HG03060 (cell line): ENCODE measurements around the gene OR51B5.
"Not testable (repeated sequence)": the region's sequence is repeated elsewhere in the genome, so short reads cannot be mapped to it uniquely, and the experiment has no call there.

ENCODE experiments used
- ATAC-seq: cut with Tn5 transposase; IDR thresholded peaks from one replicate; pipeline ENCODE4 v1.9.1; 2021; ENCODE audit warnings: low read depth, moderate number of reproducible peaks; ENCODE audit not compliant: unreplicated experiment

OR51B5 gene

DNA sequence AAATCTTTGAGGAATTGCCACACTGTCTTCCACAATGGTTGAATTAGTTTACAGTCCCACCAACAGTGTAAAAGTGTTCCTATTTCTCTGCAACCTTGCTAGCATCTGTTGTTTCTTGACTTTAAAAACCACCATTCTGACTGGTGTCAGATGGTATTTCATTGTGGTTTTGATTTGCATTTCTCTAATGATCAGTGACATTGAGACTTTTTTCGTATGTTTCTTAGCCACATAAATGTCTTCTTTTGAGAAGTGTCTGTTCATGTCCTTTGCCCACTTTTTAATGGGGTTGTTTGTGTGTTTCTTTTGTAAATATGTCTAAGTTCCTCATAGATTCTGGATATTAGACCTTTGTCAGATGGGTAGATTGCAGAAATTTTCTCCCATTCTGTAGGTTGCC lies 6.1 kb downstream of the OR51B5 start:
- not testable (repeated sequence) for ATAC-seq

DNA sequence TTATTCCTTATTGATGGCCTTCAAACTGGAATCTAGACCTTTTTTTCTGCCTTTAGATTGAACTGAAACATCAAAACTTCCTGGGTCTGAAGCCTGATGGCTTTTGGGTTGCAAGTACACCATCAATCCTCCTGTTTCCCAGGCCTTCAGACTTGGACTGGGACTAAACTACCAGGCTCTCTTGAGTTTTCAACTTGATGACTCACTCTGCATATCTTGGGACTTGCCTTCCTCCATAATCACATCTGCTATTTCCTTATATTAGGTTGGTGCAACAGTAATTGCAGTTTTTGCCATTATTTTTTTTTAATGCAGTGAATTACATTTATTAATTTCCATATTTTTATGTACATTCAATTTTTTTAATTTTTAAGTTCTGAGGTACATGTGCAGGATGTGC lies 7.0 kb downstream of the OR51B5 start:
- no peak for ATAC-seq

DNA sequence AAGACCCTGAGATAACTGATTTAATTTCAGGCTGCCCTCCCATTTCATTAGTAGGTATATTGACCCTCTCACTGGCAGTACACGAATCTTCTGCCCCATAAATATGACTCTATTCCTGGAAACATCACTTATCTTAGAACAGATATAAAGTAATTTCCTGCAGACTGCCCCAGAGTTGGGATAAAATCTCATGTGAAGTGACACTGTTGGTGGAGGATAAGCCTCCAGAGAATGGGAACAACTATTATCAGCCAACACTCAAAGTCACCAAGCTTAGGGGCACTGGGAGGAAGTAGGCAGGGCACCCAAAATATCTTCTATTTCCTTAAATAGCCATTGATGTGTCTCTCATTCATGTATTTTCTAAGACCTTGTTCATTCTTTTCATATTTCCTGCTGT lies 8.2 kb downstream of the OR51B5 start:
- ATAC-seq, result no peak

DNA sequence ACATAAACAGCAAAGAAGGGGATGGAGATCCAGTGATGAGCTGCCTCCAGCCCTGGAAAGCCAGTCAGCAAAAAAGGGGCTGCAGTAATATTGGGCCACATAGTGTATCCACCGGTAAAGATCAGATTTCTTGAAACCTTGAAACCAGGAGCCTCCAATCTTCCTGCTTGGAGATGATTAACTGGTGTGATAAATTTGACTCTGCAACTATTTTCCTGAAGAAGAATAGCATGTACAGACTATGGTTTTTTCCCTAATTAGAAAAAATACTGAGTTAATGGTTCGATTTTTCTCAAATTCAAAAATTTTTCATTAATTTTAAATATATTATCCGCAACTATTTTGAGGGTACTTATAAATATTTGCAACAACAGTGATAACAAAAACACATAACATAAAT lies 19.1 kb downstream of the OR51B5 start, which contains the start of gene OR51B2:
TSS of gene OR51B2 (minus strand) at position 101 of the 400 bp plus-strand sequence. CDS start at position 101, 0 bp downstream.
- no peak for ATAC-seq

DNA sequence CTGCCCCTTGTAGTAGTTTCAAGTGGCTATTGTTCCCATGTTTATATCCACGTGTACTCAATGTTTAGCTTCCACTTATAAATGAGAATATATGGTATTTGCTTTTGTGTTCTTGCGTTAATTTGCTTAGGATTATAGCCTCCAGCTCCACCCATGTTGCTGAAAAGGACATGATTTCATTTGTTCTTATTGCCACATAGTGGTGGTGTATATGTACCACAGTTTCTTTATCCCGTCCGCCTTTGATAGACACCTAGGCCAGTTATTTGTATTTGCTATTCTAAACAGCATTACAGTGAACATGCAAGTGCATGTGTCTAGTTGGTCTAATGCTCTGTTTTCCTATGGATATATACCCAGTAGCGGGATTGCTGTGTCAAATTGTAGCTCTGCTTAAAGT lies 26.0 kb downstream of the OR51B5 start:
- ATAC-seq, result no peak

- ATAC-seq, result not testable (repeated sequence)
These were observed 29.8 kb downstream of the OR51B5 start for GRCh38 chr11:5313326-5314023.

DNA sequence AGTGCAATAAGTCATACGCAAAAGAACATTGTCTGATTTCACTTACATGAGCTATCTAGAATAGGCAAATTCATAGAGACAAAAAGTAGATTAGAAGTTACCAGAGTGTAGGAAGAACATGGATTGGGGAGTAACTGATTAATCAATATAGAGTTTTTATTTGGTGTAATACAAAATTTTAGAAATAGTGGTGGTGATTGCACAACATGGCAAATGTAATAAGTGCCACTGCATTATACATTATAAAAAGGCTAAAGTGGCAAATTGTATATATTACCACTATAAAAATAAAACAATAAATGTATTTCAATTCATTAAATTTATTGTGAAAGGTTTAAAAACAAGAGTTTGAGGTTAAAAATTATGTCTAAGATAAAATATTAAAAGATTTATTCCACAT lies 32.9 kb downstream of the OR51B5 start:
- no peak for ATAC-seq

GRCh38 chr11:5307256-5308019 lies 35.9 kb downstream of the OR51B5 start:
- ATAC-seq, result no peak

DNA sequence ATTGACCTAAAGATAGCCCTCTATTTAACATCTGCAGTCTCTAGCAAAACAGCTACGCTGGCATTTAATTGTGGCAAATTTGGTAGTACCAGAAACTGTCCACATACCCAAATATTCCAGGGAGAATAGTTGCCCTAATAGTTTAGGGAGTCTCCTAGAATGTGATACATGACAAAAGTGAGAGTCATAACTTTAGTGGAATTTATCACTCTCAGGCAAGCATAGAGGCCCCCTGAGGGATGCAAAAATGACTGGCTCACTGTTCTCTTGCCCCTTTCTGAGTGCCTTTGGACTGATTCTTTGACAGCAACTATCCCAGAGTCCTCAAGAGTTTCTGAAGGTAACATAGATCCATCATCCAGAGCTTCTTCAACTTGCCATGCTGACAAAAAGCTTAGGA lies 39.3 kb downstream of the OR51B5 start:
- no peak for ATAC-seq

DNA sequence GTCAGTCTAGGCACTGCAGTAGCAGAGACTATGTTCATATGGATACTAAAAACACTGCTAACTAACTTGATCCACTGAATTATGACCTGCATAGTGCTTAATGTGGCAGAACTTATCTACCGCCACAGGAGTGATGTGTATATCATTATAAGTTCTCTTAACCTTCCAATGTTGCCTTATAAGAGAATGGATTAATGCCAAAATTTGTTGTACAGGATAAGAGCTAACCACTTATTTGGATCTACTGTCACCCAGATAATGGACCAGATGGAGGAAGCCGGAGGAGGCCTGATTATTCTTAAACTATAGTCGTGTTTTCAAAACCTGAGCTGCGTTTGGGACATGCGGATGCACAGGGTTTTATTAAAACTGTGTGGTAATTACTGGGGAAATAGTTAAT lies 39.7 kb downstream of the OR51B5 start:
- ATAC-seq, result no peak

DNA sequence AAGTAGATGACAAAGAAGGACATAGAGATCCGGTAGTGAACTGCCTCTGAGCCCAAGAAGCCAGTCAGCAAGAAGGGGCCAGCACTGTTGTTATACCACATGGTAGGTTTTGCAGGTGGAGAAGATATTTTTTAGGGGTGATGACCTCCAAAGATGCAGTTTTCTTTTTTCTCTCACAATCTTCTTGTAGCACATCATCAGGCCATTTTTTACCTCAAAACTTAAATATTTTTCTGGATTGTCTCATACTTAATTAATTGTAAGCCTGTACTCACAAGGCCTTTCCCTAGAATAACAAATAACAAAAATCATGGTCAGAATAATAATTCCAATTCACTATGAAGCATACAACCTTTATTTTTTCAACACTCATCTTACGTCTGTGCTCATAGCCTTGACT lies 41.5 kb downstream of the OR51B5 start, which contains the start of gene OR51B4:
TSS of gene OR51B4 (minus strand) at position 101 of the 400 bp plus-strand sequence. CDS start at position 101, 0 bp downstream.
- no peak for ATAC-seq

DNA sequence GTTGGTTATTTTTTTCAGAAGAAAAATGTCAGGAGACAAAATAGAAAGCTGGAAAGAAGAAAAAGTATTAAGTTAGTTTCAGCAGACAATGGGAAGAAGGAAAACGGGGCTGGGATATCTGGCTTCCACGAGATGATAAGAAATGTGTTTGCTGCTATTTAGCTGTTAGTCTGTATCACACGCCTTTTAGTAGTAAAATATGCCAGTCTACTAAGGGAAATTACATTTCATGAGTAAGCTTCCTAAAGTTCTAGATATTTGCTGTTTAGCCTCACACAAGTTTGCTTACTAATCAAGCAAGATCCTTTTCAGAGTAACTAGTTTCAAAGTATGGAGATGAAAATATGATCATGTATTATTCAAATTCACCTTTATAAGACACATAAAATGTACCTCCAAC lies 43.1 kb downstream of the OR51B5 start:
- ATAC-seq, result no peak

GRCh38 chr11:5298451-5298850 lies 44.9 kb downstream of the OR51B5 start:
- no peak for ATAC-seq

DNA sequence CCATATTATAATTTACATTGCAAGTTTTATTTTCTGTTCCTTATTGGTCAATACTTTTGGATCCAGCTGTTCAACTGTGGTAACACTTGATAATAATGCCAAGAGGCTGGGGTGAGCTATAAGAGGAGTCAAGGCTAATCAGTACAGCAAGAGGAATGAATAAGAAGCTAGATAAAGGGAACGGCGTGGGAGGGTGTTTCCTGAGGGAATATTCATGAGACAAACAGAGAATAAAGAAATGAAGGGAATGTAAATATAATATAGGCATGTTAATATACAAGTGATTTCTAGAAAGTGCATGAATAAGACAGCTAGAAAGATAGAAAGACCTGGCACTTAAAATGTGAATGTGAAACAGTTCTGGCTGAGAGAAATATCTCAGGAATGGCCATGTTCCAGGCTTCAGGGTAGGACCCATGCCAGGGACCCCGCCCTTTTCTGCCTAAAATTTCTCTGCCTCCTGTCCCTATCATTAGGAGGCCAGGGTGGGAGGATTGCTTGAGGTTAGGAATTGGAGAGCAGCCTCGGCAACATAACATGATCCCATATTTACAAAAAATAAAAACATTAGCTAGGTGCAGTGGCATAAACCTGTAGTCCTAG lies 45.5 kb downstream of the OR51B5 start:
- no peak for ATAC-seq

DNA sequence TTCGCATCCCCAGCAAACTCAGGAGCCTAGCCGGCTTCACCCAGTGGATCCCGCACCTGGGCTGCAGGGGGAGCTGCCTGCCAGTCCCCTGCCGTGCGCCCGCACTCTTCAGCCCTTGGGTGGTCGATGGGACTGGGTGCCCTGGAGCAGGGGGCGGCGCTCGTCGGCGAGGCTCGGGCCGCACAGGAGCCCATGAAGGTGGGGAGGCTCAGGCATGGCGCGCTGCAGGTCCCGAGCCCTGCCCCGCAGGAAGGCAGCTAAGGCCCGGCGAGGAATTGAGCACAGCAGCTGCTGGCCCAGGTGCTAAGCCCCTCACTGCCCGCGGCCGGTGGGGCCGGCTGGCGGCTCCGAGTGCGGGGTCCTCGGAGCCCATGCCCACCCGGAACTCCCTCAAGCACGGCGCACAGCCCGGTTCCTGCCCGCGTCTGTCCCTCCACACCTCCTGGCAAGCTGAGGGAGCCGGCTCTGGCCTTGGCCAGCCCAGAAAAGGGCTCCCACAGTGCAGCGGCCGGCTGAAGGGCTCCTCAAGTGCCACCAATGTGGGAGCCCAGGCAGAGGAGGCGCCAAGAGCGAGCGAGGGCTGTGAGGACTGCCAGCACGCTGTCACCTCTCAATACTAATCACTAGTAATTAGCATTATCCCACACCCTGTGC lies 48.9 kb downstream of the OR51B5 start:
- ATAC-seq, result not testable (repeated sequence)

- ATAC-seq, result no peak
These were observed 50.3 kb downstream of the OR51B5 start for GRCh38 chr11:5293028-5293427.
